Inferior parietal cortex (tissue), 1 donor: ENCODE results near the gene PVALEF.

Experiments used
- DNase-seq: peaks from one replicate; pipeline ENCODE4 v3.0.0-alpha.2; 2016; ENCODE audit errors: extremely low spot score

Gene PVALEF

GRCh38 chr17:81128774-81129173 lies 36.5 kb upstream of the PVALEF start:
- DNase-seq = peak; percentile 80

DNA sequence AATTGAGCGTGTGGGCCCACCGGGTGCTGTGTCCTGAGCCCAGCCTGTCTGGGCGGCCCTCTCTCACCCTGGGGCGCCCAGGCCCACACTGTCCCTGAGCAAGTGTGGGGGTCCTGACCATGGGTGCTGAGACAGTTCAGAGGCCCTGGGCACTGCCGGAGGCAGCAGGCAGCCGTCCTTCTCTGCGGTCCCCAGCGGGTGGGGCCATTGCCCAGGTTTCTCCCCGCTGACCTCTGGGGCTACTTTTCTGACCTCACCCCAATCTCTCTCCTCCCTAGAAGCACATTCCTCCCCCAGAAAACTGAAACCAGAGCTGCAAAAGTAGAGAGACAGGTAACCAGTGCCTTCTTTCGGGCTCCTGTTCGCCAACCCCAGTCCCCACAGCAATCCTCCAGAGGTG lies 36.0 kb upstream of the PVALEF start:
- no peak for DNase-seq

DNA sequence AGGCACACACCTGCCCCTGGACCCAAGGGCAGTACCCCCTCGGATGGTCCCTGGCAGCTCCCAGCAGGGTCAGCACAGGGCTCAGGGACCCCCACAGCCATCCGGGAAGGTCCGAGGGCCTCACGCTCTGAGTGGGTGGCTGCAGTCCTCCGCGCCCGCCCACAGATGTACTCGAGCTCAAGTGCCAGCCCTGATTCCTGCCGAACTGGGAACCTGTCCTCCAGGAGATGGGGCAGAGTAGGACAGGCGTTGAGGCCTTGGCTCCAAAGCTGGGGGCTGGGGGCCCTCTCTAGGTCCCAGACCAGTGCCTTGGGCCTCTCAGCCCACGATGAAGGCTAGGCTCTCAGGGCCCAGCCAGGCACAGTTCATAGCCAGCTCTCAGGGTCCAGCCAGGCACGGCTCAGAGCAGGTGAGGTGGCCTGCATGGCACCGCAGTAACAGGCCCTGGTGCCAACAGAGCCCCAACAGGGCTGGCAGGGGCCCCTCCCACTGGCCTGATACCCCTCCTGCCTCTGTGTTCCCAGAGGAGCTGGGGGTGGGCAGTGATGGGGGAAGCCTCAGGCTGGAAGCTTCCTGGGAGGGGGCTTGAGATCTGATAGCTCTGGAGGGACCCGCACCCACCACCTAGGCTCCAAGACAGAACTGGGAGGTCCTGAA lies 35.5 kb upstream of the PVALEF start:
- DNase-seq = no peak

- no peak for DNase-seq
Measured at GRCh38 chr17:81130385-81131361, 34.6 kb upstream of the PVALEF start.

- no peak for DNase-seq
Measured at GRCh38 chr17:81131486-81132196, 33.7 kb upstream of the PVALEF start.

DNA sequence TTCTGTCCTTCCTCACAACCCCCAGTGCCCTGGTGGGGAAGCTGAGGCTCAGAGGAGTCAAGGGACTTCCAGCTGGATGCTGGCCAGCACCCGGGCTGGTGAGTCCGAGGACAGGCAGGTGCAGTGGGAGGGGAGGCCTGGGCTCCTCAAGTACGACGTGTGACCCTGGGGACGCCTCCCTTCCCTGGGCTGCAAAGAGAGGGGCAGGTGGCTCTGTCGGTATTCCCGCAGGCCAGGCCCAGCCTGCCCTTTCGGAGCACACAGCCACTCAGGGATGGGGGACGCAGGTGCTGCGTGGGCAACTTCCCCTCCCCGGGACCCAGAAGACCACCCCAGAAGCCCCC lies 33.1 kb upstream of the PVALEF start:
- DNase-seq = no peak

- no peak for DNase-seq
Measured at GRCh38 chr17:81132770-81133723, 32.3 kb upstream of the PVALEF start.

DNA sequence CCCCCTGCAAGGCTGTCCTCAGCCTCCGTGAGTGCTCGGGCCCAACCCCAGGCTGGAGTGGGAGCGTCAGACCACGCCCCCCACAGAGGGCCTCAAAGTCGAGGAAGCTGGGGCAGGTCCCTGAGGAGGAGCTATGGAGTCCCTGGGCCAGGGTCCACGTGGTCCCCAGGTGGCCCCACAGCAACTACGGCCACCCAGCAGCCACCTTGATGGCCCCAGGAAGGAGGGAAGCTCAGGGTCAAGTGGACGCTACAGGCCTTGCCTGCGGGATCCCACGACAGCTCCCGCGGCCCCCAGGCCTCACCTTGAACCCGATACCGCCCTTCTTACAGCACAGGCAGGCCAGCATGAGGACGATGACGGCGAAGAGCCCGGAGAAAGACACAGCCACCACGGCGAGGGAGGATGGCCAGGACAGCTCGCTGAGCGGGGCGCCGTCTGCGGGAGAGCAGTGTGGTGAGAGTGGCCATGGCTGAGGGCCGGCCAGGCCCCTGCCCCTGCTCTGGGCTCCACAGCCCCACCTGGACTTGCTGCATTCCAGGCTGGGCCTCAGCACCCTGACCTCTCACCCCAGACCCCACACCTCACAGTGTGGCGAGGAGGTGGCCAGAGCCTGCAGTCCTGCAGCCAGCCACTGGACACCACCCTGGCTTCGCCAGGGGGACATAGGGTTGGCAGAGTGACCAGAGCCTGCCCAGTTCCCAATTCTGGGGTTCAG lies 31.1 kb upstream of the PVALEF start:
- DNase-seq = no peak

DNA sequence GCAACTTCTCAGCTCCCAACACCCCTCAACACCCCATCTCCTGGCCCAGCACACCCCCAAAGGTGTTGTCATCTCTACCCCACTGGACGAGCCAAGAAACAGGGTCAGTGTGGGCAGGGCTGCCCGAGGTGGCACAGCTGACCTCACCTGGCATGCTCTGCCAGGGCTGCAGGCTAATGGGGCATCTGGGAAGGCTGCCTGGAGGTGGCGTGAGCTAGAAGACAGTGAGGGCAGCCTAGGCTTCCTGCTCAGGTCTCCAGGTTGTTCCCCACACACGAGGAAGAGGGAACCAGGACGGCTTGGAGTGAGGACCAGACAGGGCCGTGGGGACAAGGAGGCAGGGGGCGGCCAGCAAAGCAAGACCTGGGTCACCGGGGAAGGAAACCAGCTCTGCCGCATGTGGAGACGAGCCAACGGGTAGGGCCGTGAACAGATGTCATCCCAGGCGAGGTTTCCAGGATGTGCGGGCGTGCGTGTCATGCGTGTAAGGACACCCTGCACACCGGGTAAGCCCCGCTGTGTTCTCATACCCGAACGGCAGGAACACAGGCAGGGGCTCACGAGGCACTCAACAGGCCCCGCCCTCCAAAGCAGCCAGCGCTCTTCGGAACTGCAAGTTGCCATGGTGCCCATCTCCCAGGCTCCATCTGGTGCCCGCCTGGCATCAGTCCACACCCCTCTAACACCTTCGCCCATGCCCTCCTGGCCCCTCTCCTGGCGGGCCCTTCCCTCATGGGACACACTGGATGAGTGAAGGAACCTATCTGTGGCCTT lies 29.6 kb upstream of the PVALEF start:
- DNase-seq = no peak

DNA sequence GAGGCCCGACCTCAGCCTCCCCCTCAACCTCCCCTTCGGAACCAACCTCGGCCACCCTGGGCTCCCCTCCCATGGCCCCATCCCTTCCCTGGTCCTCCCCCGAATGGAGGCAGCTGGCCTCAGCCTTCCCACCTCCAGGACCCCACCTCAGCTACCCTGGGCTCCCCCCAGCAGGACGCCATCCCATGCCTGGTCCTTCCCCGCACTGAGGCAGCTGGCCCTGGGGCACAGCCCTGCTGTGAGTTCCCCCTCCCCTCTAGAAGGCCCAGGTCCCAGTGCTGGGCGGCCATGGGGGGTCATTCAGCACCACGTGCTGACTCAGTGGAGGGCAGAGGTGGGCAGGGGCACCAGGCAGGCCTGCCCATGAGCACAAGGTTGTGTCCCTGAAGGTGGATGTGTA lies 28.9 kb upstream of the PVALEF start:
- no peak for DNase-seq

GRCh38 chr17:81137248-81137647 lies 28.1 kb upstream of the PVALEF start:
- DNase-seq = no peak

DNA sequence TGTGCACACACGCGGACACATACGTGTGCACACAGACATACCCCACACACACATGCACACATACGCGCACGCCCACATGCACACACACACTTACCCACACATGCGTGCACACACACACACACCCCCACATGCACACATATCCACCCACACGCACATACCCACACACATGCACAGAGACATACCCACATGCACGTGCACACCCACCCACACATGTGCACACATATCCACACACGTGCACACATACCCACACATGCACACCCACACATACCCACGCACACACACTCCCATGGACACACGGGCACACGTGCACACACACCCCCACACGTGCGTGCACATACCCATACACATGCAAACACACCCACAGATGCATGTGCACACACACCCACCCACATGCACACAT lies 27.2 kb upstream of the PVALEF start:
- DNase-seq = no peak

GRCh38 chr17:81138500-81138899 lies 26.8 kb upstream of the PVALEF start:
- no peak for DNase-seq

DNA sequence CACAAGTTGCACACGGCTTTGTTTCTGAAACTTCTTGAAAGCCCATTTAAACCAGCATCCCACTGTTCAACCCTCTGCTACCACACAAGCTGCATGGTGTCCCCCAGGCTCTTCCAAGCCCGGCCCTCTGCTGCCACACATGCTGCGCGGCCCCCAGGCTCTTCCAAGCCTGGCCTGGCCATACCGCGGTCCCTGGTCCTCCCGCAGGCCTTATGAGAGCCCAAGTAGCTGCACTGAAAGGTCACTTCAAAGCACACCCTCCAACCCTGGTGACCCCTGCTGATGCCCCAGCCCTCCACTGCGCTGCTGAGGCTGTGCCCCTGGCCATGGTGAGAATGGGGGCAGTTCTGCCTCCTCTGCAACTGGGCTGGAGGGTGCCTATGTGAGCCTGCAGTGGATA lies 25.9 kb upstream of the PVALEF start:
- DNase-seq = no peak

GRCh38 chr17:81140018-81140417 lies 25.3 kb upstream of the PVALEF start:
- no peak for DNase-seq

GRCh38 chr17:81140695-81141094 lies 24.6 kb upstream of the PVALEF start:
- no peak for DNase-seq

DNA sequence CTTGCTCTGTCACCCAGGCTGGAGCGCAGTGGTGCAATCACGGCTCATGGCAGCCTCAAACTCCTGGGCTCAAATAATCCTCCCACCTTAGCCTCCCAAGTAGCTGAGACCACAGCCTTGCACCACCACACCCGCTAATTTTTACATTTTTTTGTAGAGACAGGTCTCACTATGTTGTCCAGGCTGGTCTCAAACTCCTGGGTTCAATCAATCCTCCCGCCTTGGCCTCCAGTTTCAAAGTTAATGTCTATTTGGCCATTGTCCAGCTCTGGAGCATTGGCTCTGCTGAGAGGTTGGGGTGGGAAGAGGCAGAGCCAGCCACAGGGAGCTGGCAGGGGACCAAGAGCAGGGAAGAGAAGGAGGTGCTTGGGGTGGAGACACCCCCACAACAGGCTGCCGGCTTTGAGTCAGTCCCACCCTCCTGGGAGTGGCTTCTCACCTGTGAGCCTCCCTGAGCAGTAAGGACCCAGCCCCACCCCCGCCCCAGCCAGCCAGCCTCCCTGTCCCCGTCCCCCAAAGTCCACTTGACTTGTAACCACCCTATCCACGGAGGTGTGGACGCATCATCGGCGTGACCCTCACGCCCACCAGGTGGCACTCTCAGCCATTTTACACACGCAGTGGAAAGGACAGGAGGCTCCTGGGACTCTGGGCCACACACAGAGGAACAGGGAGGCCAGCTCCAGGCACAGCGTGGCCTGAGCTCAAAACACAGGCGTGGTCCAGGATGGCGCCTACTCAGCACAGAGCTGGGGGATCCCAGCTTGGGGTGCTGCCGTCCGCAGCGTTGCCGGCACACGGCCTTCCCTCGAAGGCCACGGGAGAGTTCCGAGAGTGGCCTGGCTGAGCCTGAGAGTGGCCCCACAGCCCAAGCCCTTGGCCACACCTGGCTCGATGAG lies 22.8 kb upstream of the PVALEF start:
- DNase-seq = peak; percentile 87

DNA sequence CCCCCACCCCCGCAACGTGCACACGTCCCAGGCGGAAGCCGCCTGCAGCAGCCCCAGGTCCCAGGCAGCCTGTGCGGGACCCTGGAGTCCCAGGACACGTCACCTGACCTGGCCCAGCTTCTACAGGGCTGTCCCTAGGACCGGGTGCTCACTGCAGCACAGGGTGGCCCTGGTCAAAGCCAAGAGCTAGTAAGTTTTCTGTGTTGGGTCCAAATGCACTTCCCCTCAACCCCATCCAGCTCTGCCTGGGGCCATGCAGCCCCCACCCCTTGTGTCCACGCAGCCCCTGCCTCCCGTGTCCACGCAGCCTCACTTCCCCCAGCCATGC lies 22.1 kb upstream of the PVALEF start:
- no peak for DNase-seq
